Neuron (in vitro differentiated cells): ENCODE results near the gene ZNF579.
A peak's percentile ranks its signal among the peaks of the same experiment; 100 is the strongest.
"Not testable (repeated sequence)": the region's sequence is repeated elsewhere in the genome, so short reads cannot be mapped to it uniquely, and the experiment has no call there.

Experiments used
- H2AFZ ChIP-seq: one replicate; pipeline ENCODE4 v1.6.1; 2013; ENCODE audit warnings: low read depth, mild to moderate bottlenecking, inconsistent platforms, low read length, moderate library complexity
- H3K27me3 ChIP-seq: one replicate; pipeline ENCODE4 v1.6.1; 2013; ENCODE audit warnings: low read length; ENCODE audit not compliant: insufficient read depth
- H3K36me3 ChIP-seq: one replicate; pipeline ENCODE4 v1.6.1; 2013; ENCODE audit warnings: low read length; ENCODE audit not compliant: insufficient read depth
- H3K4me1 ChIP-seq: one replicate; pipeline ENCODE4 v1.6.1; 2013; ENCODE audit warnings: low read length; ENCODE audit not compliant: insufficient read depth
- H3K4me3 ChIP-seq: 2 replicates; pipeline ENCODE4 v1.5.1; 2013; ENCODE audit warnings: mild to moderate bottlenecking, low read length, moderate library complexity
- H3K9me3 ChIP-seq: one replicate; pipeline ENCODE4 v1.6.1; 2013; ENCODE audit warnings: low read length

The ZNF579 gene

DNA sequence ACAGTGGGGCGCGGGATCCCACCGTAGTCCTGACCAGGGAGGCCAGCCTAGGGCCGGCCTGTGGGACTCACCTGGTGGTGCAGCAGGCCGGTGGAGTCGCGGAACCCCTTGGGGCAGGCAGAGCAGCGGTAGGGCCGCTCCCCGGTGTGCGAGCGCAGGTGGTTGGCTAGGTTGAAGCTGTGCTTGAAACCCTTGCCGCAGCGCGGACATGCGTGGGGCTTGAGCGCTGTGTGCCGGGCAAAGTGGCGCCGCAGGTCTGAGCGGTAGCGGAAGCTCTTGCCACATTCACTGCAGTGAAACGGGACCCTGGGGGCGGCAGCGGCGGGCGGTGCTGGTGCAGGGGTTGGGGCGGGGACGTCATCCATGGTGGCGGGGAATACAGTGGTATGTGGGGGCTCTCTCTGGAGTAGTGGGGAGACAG lies 16.9 kb upstream of the ZNF579 start:
- H3K9me3 ChIP-seq, result peaks cover 6% of the 10 kb centered on the region
- no peak overlapping the region for H2AFZ ChIP-seq
- H3K36me3 ChIP-seq, result peaks cover 39% of the 10 kb centered on the region
- H3K4me1 ChIP-seq, result peaks cover 10% of the 10 kb centered on the region
- no peak overlapping the region for H3K4me3 ChIP-seq
- H3K27me3 ChIP-seq, result no peaks in the 10 kb centered on the region

GRCh38 chr19:55596304-55596703 lies 15.7 kb upstream of the ZNF579 start:
- Histone ChIP-seq H2AFZ (no peak overlapping the region), H3K27me3 (no peaks in the 10 kb centered on the region), H3K4me1 (peaks cover 10% of the 10 kb centered on the region), H3K36me3 (peaks cover 51% of the 10 kb centered on the region), H3K4me3 (no peak overlapping the region), H3K9me3 (peaks cover 6% of the 10 kb centered on the region)

- Histone ChIP-seq H3K4me1 (peaks cover 4% of the 10 kb centered on the region), H3K27me3 (no peaks in the 10 kb centered on the region), H2AFZ (no peak overlapping the region), H3K9me3 (peaks cover 6% of the 10 kb centered on the region), H3K4me3 (no peak overlapping the region), H3K36me3 (peaks cover 51% of the 10 kb centered on the region)
Observed at GRCh38 chr19:55594996-55595545, 14.4 kb upstream of the ZNF579 start.

GRCh38 chr19:55593096-55593772 lies 12.6 kb upstream of the ZNF579 start:
- Histone ChIP-seq H3K9me3 (peaks cover 6% of the 10 kb centered on the region), H3K27me3 (no peaks in the 10 kb centered on the region), H3K4me3 (no peak overlapping the region), H2AFZ (no peak overlapping the region), H3K36me3 (peaks cover 51% of the 10 kb centered on the region), H3K4me1 (no peaks in the 10 kb centered on the region)

GRCh38 chr19:55592391-55593090 lies 11.9 kb upstream of the ZNF579 start:
- no peaks in the 10 kb centered on the region for H3K27me3 ChIP-seq
- peaks cover 50% of the 10 kb centered on the region for H3K36me3 ChIP-seq
- H3K9me3 ChIP-seq, result peaks cover 6% of the 10 kb centered on the region
- H3K4me3 ChIP-seq, result no peak overlapping the region
- peaks cover under 1% of the 10 kb centered on the region for H3K4me1 ChIP-seq
- H2AFZ ChIP-seq, result no peak overlapping the region

DNA sequence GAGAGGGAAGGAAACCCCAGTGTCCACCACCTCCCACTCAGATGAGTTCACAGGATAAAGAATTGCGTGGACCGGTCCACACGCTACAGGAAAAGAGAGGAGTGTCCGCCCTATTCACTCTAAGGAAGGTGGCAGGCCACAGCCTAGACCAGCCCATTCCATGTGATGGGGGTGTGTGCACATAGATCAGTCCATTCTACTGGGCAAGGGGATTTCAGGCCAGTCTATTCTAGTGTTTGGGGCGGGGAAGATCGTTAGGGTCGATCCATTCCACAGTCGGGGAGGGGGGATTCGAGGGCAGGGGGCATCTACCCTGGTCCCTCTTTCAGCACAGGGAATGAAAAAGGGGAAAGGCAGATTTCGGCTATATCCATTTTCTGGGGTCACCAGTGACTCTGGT lies 10.9 kb upstream of the ZNF579 start:
- H3K36me3 ChIP-seq, result peaks cover 43% of the 10 kb centered on the region
- no peaks in the 10 kb centered on the region for H3K27me3 ChIP-seq
- peaks cover 7% of the 10 kb centered on the region for H3K4me1 ChIP-seq

DNA sequence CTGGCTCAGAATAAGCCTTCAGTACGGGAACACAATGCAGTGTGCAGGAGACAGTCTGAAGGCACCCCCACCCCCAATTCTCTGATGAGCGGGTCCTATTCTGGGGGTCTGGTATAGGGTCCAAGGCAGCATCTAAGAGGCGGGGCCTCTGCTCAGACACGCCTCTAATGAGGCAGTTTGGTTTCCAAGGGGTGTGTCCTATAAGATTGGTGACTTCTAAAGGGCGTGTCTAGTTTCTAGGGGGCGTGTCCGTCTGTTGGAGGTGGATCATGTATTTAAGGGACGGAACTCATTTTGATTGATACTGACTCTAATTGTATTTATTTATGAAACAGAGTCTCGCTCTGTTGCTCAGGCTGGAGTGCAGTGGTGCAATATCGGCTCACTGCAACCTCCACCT lies 10.0 kb upstream of the ZNF579 start:
- no peak overlapping the region for H3K4me3 ChIP-seq
- no peaks in the 10 kb centered on the region for H3K27me3 ChIP-seq
- H3K9me3 ChIP-seq, result no peaks in the 10 kb centered on the region
- H2AFZ ChIP-seq, result no peak overlapping the region
- peaks cover 33% of the 10 kb centered on the region for H3K36me3 ChIP-seq
- peaks cover 13% of the 10 kb centered on the region for H3K4me1 ChIP-seq

More for the DNA sequence above, 10.9 kb upstream of the ZNF579 start:
- Histone ChIP-seq H2AFZ (no peak overlapping the region), H3K9me3 (peaks cover 6% of the 10 kb centered on the region), H3K4me3 (no peak overlapping the region)

DNA sequence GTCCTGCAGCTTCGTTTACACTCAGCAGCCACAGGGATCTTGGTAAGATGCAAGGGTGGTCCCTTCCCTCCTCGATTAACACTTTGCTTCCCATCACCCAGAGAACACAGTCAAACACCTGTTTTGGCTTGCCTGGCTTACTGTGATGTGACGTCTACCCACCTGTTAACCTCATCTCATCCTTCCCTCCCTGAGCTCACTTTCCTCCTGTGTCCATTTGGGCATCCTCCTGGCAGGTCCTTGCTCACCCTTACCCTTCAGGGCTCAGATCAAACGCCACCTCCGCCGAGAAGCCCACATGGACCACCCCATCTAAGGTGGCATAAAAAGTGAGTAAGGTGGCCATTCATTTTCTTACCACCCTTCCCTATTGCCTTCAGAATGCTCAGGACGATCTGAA lies 9.5 kb upstream of the ZNF579 start:
- no peak overlapping the region for H2AFZ ChIP-seq
- H3K27me3 ChIP-seq, result no peaks in the 10 kb centered on the region
- no peak overlapping the region for H3K4me3 ChIP-seq
- H3K9me3 ChIP-seq, result no peaks in the 10 kb centered on the region
- peaks cover 13% of the 10 kb centered on the region for H3K4me1 ChIP-seq
- peaks cover 28% of the 10 kb centered on the region for H3K36me3 ChIP-seq

DNA sequence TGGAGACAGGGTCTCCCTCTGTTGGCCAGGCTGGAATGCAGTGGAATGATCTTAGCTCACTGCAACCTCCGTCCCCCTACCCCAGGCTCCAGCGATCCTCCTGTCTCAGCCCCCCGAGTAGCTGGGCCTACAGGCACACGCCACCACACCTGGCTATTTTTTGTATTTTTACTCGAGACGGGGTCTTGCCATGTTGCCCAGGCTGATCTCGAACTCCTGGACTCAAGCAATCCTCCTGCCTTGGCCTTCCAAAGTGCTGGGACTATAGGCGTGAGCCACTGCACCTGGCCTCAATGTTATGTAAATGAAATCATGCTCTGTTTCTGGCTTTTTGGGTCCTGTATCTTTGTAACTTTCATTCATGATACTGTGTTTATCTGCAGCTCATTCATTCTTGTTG lies 8.1 kb upstream of the ZNF579 start:
- H3K9me3 ChIP-seq, result no peaks in the 10 kb centered on the region
- peaks cover 13% of the 10 kb centered on the region for H3K4me1 ChIP-seq
- H3K36me3 ChIP-seq, result peaks cover 18% of the 10 kb centered on the region
- no peak overlapping the region for H3K4me3 ChIP-seq
- H2AFZ ChIP-seq, result no peak overlapping the region
- no peaks in the 10 kb centered on the region for H3K27me3 ChIP-seq

DNA sequence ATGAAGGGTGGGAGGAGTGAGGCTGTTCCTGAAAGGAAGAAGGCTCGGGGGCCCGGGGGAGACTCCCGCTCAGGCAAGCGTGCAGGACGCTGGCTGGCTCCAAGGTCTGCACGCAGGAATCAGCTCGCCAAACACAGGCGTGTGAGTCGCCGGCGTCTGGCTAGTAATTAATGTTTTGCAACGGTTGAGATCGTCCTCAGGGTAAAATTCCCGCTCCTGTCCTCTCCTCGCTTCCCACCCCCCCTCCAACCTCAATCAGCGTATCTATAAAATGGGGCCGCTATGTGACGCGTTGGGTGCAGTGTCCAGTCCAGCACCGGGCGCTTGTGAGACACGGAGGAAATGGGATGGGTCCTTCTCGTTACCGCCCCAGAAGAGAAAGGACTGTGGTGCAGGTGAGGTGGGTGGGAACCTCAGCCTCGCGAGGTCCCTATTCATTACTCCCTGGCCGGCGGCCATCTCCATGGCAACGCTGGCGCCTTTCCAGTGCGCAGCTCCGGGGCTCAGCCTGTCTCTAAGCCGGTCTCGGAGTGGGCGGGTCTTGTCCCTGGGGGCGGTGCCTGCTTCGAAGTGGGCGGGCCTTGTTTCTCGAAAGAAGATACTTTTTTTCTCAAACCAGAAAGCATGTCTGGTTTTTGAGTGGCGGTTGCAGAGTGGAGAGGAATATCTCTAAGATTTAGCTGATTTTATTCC lies 6.5 kb upstream of the ZNF579 start:
- H3K27me3 ChIP-seq, result no peaks in the 10 kb centered on the region
- peak overlapping the region; percentile 7 for H2AFZ ChIP-seq
- H3K4me1 ChIP-seq, result peaks cover 13% of the 10 kb centered on the region
- H3K36me3 ChIP-seq, result peaks cover 8% of the 10 kb centered on the region
- H3K4me3 ChIP-seq, result peak overlapping the region; percentile 38
- H3K9me3 ChIP-seq, result no peaks in the 10 kb centered on the region

DNA sequence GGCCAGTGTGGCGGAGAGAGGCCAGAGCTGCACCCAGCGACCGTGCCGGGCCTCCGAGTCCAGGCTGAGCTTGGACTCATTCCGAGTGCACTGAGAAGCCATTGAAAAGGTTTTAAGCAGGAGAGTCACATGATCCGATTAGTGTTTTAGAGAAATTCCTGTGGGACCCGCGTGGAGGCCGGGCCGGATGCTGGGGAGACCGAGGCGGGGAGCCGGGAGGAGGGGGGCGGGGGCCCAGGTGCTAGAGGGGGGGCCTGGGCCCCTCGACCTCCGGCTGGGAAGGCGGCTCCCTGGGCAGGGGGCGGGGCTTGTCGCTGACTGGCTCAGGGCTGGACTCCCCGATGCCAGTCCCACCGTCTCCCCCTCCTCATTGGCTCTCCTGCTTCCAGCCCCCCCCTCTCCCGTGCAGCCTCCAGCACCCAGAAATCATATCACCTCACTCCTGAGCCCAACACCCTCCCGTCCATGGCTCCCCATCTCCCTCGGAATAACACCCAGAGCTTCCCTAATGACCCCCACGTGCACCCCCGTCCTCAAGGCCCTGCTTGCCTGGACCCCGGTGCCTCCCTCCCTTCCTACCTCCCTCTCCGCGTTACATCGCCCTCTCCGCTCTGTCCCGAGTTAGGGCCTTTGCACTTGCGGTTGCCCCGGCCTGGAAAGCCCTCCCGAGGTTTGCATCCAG lies 5.2 kb upstream of the ZNF579 start:
- Histone ChIP-seq H2AFZ (peak overlapping the region; percentile 74), H3K4me3 (peak overlapping the region; percentile 12), H3K27me3 (no peaks in the 10 kb centered on the region), H3K36me3 (no peaks in the 10 kb centered on the region), H3K9me3 (no peaks in the 10 kb centered on the region), H3K4me1 (peaks cover 13% of the 10 kb centered on the region)

- no peaks in the 10 kb centered on the region for H3K9me3 ChIP-seq
- H3K4me3 ChIP-seq, result no peak overlapping the region
- H2AFZ ChIP-seq, result no peak overlapping the region
- no peaks in the 10 kb centered on the region for H3K36me3 ChIP-seq
- no peaks in the 10 kb centered on the region for H3K27me3 ChIP-seq
- peaks cover 13% of the 10 kb centered on the region for H3K4me1 ChIP-seq
Observed at GRCh38 chr19:55584871-55585270, 4.2 kb upstream of the ZNF579 start.

GRCh38 chr19:55583897-55584296 lies 3.2 kb upstream of the ZNF579 start:
- peaks cover 16% of the 10 kb centered on the region for H3K4me1 ChIP-seq
- H3K4me3 ChIP-seq, H3K27me3 ChIP-seq, H3K36me3 ChIP-seq, H2AFZ ChIP-seq, H3K9me3 ChIP-seq: not testable (repeated sequence)
